Central memory CD8-positive, alpha-beta T cell (primary cell): ENCODE results near the gene ULK4.

Source experiments
- ATAC-seq: fragments of 150-1000 bp; cut with Tn5 transposase; replicated peaks from 2 replicates; pipeline ENCODE4 v1.10.0; 2022; ENCODE audit warnings: mild to moderate bottlenecking, moderate FRiP score, moderate number of reproducible peaks; ENCODE audit not compliant: poor library complexity, severe bottlenecking; ENCODE audit errors: extremely low read depth
- DNase-seq, 2 donors: peaks; one replicate each; pipeline ENCODE4 v3.0.0; 2021; ENCODE audit warnings: low spot score in 2 of 2
- H3K27ac Mint-ChIP-seq: one replicate; pipeline ENCODE4 v1.8.0; 2022; ENCODE audit warnings: low read depth, mild to moderate bottlenecking, moderate library complexity, mixed read lengths
- H3K27me3 Mint-ChIP-seq: one replicate; pipeline ENCODE4 v1.8.0; 2022; ENCODE audit warnings: mixed read lengths
- H3K36me3 Mint-ChIP-seq: one replicate; pipeline ENCODE4 v1.8.0; 2022; ENCODE audit warnings: mild to moderate bottlenecking, moderate library complexity, mixed read lengths; ENCODE audit not compliant: insufficient read depth
- H3K4me1 Mint-ChIP-seq: one replicate; pipeline ENCODE4 v1.8.0; 2022; ENCODE audit warnings: mixed read lengths
- H3K4me3 Mint-ChIP-seq: one replicate; pipeline ENCODE4 v1.8.0; 2022; ENCODE audit warnings: mild to moderate bottlenecking, moderate library complexity, mixed read lengths
- H3K9me3 Mint-ChIP-seq: one replicate; pipeline ENCODE4 v1.8.0; 2022; ENCODE audit warnings: mixed read lengths

The ULK4 gene

GRCh38 chr3:41317298-41317697 is 644.6 kb downstream of the ULK4 start:
- ATAC-seq (no peak), DNase-seq (no peak)
- H3K27me3 Mint-ChIP-seq = no peaks in the 10 kb centered on the region
- no peak overlapping the region for H3K4me3 Mint-ChIP-seq
- H3K4me1 Mint-ChIP-seq = no peaks in the 10 kb centered on the region
- no peak overlapping the region for H3K27ac Mint-ChIP-seq
- no peaks in the 10 kb centered on the region for H3K9me3 Mint-ChIP-seq
- peaks cover 1% of the 10 kb centered on the region for H3K36me3 Mint-ChIP-seq

GRCh38 chr3:41315126-41315525 is 646.8 kb downstream of the ULK4 start:
- ATAC-seq (no peak), DNase-seq (no peak)
- Mint-ChIP-seq H3K36me3 (peaks cover 1% of the 10 kb centered on the region), H3K27ac (no peak overlapping the region), H3K4me1 (no peaks in the 10 kb centered on the region), H3K4me3 (no peak overlapping the region), H3K9me3 (no peaks in the 10 kb centered on the region), H3K27me3 (no peaks in the 10 kb centered on the region)

GRCh38 chr3:41308119-41308518 is 653.8 kb downstream of the ULK4 start:
- H3K36me3 Mint-ChIP-seq = no peaks in the 10 kb centered on the region
- no peaks in the 10 kb centered on the region for H3K4me1 Mint-ChIP-seq
- H3K27me3 Mint-ChIP-seq = no peaks in the 10 kb centered on the region
- H3K9me3 Mint-ChIP-seq = no peaks in the 10 kb centered on the region
- H3K27ac Mint-ChIP-seq = no peak overlapping the region
- DNase-seq (no peak), ATAC-seq (no peak)
- no peak overlapping the region for H3K4me3 Mint-ChIP-seq

- no peak overlapping the region for H3K27ac Mint-ChIP-seq
- no peak overlapping the region for H3K4me3 Mint-ChIP-seq
- H3K9me3 Mint-ChIP-seq = no peaks in the 10 kb centered on the region
- no peak for DNase-seq
- no peak for ATAC-seq
- no peaks in the 10 kb centered on the region for H3K27me3 Mint-ChIP-seq
- no peaks in the 10 kb centered on the region for H3K36me3 Mint-ChIP-seq
- no peaks in the 10 kb centered on the region for H3K4me1 Mint-ChIP-seq
These were observed 654.8 kb downstream of the ULK4 start for GRCh38 chr3:41307065-41307464.

- no peak for DNase-seq
- no peak for ATAC-seq
- Mint-ChIP-seq H3K27me3 (no peaks in the 10 kb centered on the region), H3K4me1 (no peaks in the 10 kb centered on the region), H3K36me3 (no peaks in the 10 kb centered on the region), H3K4me3 (no peak overlapping the region), H3K9me3 (no peaks in the 10 kb centered on the region), H3K27ac (no peak overlapping the region)
These were observed 657.3 kb downstream of the ULK4 start for GRCh38 chr3:41304593-41304992.

DNA sequence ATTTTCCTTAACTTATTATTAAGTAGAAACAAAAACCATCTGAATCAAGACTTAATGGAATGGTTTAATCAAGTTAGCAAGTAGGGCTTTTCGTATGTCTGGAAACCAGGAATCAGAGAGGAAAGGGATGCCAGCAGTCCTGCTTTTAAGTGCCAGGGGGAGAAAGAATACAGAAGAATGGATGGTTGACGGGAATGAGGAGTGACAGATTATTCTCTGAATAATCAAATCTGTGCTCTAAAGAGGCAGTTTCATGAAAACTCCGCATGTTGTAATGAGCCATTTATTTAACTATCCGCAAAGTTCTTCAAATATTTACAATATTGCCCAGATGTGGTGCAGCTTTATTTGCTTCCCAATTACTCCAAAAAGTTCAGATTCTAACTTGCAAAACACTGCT is 659.6 kb downstream of the ULK4 start:
- no peak overlapping the region for H3K4me3 Mint-ChIP-seq
- H3K9me3 Mint-ChIP-seq = no peaks in the 10 kb centered on the region
- no peaks in the 10 kb centered on the region for H3K36me3 Mint-ChIP-seq
- DNase-seq (no peak), ATAC-seq (no peak)
- no peak overlapping the region for H3K27ac Mint-ChIP-seq
- H3K4me1 Mint-ChIP-seq = no peaks in the 10 kb centered on the region
- H3K27me3 Mint-ChIP-seq = no peaks in the 10 kb centered on the region

- no peak overlapping the region for H3K27ac Mint-ChIP-seq
- no peaks in the 10 kb centered on the region for H3K27me3 Mint-ChIP-seq
- ATAC-seq (no peak), DNase-seq (no peak)
- no peaks in the 10 kb centered on the region for H3K4me1 Mint-ChIP-seq
- H3K4me3 Mint-ChIP-seq = no peak overlapping the region
- no peaks in the 10 kb centered on the region for H3K36me3 Mint-ChIP-seq
- no peaks in the 10 kb centered on the region for H3K9me3 Mint-ChIP-seq
These were observed 660.4 kb downstream of the ULK4 start for GRCh38 chr3:41301548-41301947.

GRCh38 chr3:41299036-41299435 is 662.9 kb downstream of the ULK4 start:
- H3K27me3 Mint-ChIP-seq = no peaks in the 10 kb centered on the region
- no peak overlapping the region for H3K27ac Mint-ChIP-seq
- H3K4me3 Mint-ChIP-seq = no peak overlapping the region
- no peaks in the 10 kb centered on the region for H3K4me1 Mint-ChIP-seq
- ATAC-seq = no peak
- DNase-seq = no peak
- no peaks in the 10 kb centered on the region for H3K9me3 Mint-ChIP-seq
- no peaks in the 10 kb centered on the region for H3K36me3 Mint-ChIP-seq

GRCh38 chr3:41297750-41298149 is 664.2 kb downstream of the ULK4 start:
- ATAC-seq = no peak
- no peaks in the 10 kb centered on the region for H3K36me3 Mint-ChIP-seq
- no peaks in the 10 kb centered on the region for H3K4me1 Mint-ChIP-seq
- DNase-seq = no peak
- H3K27ac Mint-ChIP-seq = no peak overlapping the region
- no peak overlapping the region for H3K4me3 Mint-ChIP-seq
- no peaks in the 10 kb centered on the region for H3K27me3 Mint-ChIP-seq
- H3K9me3 Mint-ChIP-seq = no peaks in the 10 kb centered on the region

- no peak overlapping the region for H3K27ac Mint-ChIP-seq
- H3K9me3 Mint-ChIP-seq = no peaks in the 10 kb centered on the region
- H3K4me1 Mint-ChIP-seq = no peaks in the 10 kb centered on the region
- ATAC-seq (no peak), DNase-seq (no peak)
- H3K27me3 Mint-ChIP-seq = no peaks in the 10 kb centered on the region
- no peak overlapping the region for H3K4me3 Mint-ChIP-seq
- no peaks in the 10 kb centered on the region for H3K36me3 Mint-ChIP-seq
These were observed 665.3 kb downstream of the ULK4 start for GRCh38 chr3:41296556-41296955.

- Mint-ChIP-seq H3K27me3 (no peaks in the 10 kb centered on the region), H3K4me3 (no peak overlapping the region), H3K9me3 (no peaks in the 10 kb centered on the region), H3K36me3 (no peaks in the 10 kb centered on the region), H3K4me1 (no peaks in the 10 kb centered on the region), H3K27ac (no peak overlapping the region)
- ATAC-seq (no peak), DNase-seq (no peak)
These were observed 666.2 kb downstream of the ULK4 start for GRCh38 chr3:41295740-41296139.

DNA sequence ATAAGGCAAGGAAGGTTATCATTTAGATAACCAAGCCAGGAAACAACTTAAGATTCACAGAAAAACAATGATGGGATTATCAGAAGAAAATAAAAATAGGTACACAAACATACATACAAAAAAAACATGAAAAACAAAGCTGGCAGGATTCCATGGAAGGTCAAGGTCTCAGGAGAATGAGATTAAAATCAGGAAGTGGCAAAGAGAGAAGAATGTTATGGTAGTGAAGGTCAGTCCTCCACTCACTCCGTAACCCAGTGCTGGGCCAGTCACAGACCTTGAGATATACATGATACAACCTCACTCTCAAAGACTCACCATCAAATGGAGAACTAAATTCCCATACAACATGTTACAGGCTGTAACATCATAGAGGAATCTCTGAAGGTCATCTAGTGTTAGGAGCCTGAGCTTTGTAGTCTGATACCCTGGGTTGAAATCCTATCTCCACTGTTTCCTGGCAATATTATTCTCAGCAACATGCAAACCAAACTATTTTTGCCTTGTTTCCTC is 668.7 kb downstream of the ULK4 start:
- H3K27me3 Mint-ChIP-seq = no peaks in the 10 kb centered on the region
- H3K36me3 Mint-ChIP-seq = no peaks in the 10 kb centered on the region
- DNase-seq (no peak), ATAC-seq (no peak)
- no peaks in the 10 kb centered on the region for H3K9me3 Mint-ChIP-seq
- no peak overlapping the region for H3K27ac Mint-ChIP-seq
- H3K4me1 Mint-ChIP-seq = no peaks in the 10 kb centered on the region
- no peak overlapping the region for H3K4me3 Mint-ChIP-seq

GRCh38 chr3:41290736-41291135 is 671.2 kb downstream of the ULK4 start:
- no peaks in the 10 kb centered on the region for H3K9me3 Mint-ChIP-seq
- no peaks in the 10 kb centered on the region for H3K4me1 Mint-ChIP-seq
- ATAC-seq (no peak), DNase-seq (no peak)
- H3K36me3 Mint-ChIP-seq = no peaks in the 10 kb centered on the region
- no peak overlapping the region for H3K27ac Mint-ChIP-seq
- no peak overlapping the region for H3K4me3 Mint-ChIP-seq
- no peaks in the 10 kb centered on the region for H3K27me3 Mint-ChIP-seq

DNA sequence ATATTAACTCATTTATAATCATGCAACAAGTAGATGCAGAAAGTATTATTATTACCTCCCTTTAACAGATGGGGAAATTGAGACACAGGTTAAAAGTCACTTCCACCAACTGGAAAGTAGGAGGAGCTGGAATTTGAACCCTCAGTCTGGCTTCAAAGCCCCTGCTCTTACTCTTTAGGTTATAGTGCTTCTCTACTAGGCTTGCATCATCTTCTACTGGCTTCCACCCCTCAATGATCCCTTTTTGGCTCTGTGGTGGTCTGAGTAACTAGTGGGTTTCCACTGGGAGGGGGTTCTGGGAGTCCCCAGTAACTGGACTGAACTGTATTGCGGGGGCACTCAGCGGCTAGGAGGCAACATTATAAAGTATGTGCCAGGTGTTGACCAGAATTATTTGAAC is 671.6 kb downstream of the ULK4 start:
- Mint-ChIP-seq H3K4me3 (no peak overlapping the region), H3K27me3 (no peaks in the 10 kb centered on the region), H3K9me3 (peaks cover 2% of the 10 kb centered on the region), H3K27ac (no peak overlapping the region), H3K4me1 (no peaks in the 10 kb centered on the region), H3K36me3 (no peaks in the 10 kb centered on the region)
- ATAC-seq = no peak
- DNase-seq = no peak
